ENCODE results near the gene TGOLN2. TPM values are rescaled to one million over a fixed set of nuclear protein-coding genes. Genes with fewer than 3 reads are reported as not detected.

Gene TGOLN2
- total RNA-seq, 1 experiment from 2014 or later: 86.1 TPM

DNA sequence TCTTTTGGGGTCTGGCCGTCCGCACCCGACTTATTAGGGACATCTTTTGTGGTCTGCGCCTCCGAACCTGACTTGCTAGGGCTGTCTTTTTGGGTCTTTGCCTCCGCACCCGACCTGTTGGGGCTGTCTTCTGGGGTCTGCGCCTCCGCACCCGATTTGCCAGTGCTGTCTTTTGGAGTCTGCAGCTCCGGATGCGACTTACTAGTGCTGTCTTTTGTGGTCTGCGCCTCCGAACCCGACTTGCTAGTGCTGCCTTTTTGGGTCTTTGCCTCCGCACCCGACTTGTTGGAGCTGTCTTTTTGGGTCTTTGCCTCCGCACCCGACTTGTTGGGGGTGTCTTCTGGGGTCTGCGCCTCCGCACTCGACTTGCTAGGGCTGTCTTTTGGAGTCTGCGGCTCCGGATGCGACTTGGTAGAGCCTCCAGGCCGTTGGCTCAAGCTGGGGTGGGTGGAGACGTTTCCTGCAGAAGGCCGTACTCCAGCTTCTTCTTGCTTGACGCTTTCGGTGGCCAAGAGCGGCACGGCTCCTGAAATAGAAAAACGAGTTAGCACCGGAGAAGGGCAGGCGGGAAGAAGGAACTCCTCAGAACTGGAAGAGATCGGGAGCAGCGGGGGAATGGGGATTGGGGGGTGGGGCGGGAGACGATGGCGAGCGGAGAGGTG lies 498 bp downstream of the TGOLN2 start:
- Histone ChIP-seq H3K9me2 (ENCODE audit: insufficient read depth) (no peaks in the 10 kb centered on the region), H3K27me3 (ENCODE audit: insufficient read depth, low read depth) (no peaks in the 10 kb centered on the region), H3K27ac (no peak overlapping the region), H3K4me1 (replicated peaks; ENCODE audit: insufficient read depth) (peaks cover 30% of the 10 kb centered on the region), H3K4me3 (peak overlapping the region; percentile 93), H3K9me3 (ENCODE audit: insufficient read depth, low read depth) (no peaks in the 10 kb centered on the region), H3K79me2 (ENCODE audit: low read depth) (peaks cover 59% of the 10 kb centered on the region), H2AFZ (peak overlapping the region; percentile 80), H3F3A (ENCODE audit: insufficient read depth, low read depth) (peaks cover 8% of the 10 kb centered on the region; the same call in 1 of the 2 replicates), H4K20me1 (ENCODE audit: insufficient read depth) (peaks cover 30% of the 10 kb centered on the region), H3K36me3 (ENCODE audit: low read depth) (peaks cover 33% of the 10 kb centered on the region), H3K4me2 (peak overlapping the region; percentile 96)
- ChIA-PET CTCF (interaction anchor here (0.6 to 1.5 kb wide), 3 partner anchors 28 to 309 kb away, joined by 3 to 4 read pairs (median 3); partner anchors contain the start of gene ELMOD3), POLR2A (ENCODE audit: unreplicated experiment) (interaction anchor here (0.5 to 0.9 kb wide), 10 partner anchors 9 to 1294 kb away, joined by 3 to 43 read pairs (median 6); partner anchors contain the start of genes MAT2A and RETSAT)
- TF ChIP-seq EZH2 (IDR thresholded peaks at IDR 0.05; ENCODE audit: low read depth): no peak
- TF ChIP-seq, protein P1, sequence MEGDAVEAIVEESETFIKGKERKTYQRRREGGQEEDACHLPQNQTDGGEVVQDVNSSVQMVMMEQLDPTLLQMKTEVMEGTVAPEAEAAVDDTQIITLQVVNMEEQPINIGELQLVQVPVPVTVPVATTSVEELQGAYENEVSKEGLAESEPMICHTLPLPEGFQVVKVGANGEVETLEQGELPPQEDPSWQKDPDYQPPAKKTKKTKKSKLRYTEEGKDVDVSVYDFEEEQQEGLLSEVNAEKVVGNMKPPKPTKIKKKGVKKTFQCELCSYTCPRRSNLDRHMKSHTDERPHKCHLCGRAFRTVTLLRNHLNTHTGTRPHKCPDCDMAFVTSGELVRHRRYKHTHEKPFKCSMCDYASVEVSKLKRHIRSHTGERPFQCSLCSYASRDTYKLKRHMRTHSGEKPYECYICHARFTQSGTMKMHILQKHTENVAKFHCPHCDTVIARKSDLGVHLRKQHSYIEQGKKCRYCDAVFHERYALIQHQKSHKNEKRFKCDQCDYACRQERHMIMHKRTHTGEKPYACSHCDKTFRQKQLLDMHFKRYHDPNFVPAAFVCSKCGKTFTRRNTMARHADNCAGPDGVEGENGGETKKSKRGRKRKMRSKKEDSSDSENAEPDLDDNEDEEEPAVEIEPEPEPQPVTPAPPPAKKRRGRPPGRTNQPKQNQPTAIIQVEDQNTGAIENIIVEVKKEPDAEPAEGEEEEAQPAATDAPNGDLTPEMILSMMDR (conservative IDR thresholded peaks at IDR 0.05): no peak
- peak in 1 of 2 experiments; percentile 24 for DNase-seq
- BruUV-seq (replicated peaks): no TSS peak
- intact Hi-C loops (cut with micrococcal nuclease; ENCODE audit: unreplicated experiment): loop anchor here (5.0 kb wide), 2 partner anchors 85 to 225 kb away; partner anchors contain the start of gene CAPG

DNA sequence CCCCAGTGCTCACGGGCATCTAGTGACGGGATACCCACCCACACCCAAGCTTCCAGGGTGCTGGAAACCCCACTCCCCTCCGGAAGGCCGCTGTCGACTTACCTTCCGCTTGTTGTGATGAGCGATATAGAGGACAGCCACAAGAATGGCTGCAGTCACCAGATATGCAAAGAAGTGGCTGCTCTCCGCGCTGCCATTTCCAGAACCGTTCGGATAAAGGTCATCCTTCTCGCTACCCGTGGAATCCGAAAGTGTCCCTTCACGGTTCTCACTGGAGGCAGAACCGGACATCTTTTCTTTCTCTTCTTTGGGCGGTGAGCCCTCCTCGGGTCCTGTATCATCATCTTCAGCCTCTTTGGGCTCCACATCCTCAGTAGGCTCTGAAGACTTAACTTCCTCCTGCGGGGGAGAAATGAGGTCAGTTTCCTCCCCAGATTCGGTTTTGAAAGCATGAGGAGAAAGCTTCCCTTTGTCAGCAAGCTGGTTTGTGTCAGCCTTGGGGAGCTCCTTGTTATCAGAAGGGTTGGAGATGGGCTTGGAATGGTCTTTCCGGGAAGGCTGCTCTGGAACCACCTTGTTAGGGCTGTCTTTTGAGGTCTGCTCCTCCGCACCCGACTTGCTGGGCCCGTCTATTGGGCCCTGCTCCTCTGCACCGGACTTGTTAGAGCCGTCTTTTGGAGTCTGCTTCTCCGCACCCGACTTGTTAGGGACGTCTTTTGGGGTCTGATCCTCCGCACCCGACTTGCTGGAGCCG lies 1.2 kb downstream of the TGOLN2 start:
- POLR2A ChIA-PET (ENCODE audit: unreplicated experiment): interaction anchor here (0.6 to 0.9 kb wide), 4 partner anchors 11 to 692 kb away, joined by 4 to 43 read pairs (median 6); no protein-coding TSS in a partner anchor
- TSS peak; percentile 33 for BruUV-seq (replicated peaks)
- Histone ChIP-seq H2AFZ (no peak overlapping the region), H3K4me2 (peak overlapping the region; percentile 96), H3K4me1 (replicated peaks; ENCODE audit: insufficient read depth) (peaks cover 30% of the 10 kb centered on the region), H3K36me3 (ENCODE audit: low read depth) (peaks cover 40% of the 10 kb centered on the region), H3F3A (ENCODE audit: insufficient read depth, low read depth) (peaks cover 14% of the 10 kb centered on the region; the same call in 1 of the 2 replicates), H3K27me3 (ENCODE audit: insufficient read depth, low read depth) (no peaks in the 10 kb centered on the region), H3K79me2 (ENCODE audit: low read depth) (peaks cover 59% of the 10 kb centered on the region), H3K27ac (no peak overlapping the region), H3K9me2 (ENCODE audit: insufficient read depth) (no peaks in the 10 kb centered on the region), H3K9me3 (ENCODE audit: insufficient read depth, low read depth) (no peaks in the 10 kb centered on the region), H4K20me1 (ENCODE audit: insufficient read depth) (peaks cover 35% of the 10 kb centered on the region), H3K4me3 (peak overlapping the region; percentile 93)
- TF ChIP-seq, protein P1 (conservative IDR thresholded peaks at IDR 0.05): no peak
- TF ChIP-seq EZH2 (IDR thresholded peaks at IDR 0.05; ENCODE audit: low read depth): no peak
- CTCF ChIA-PET: interaction anchor here (0.7 kb wide), 1 partner anchor 244 kb away, joined by 4 read pairs; no protein-coding TSS in a partner anchor
- no peak for DNase-seq
- intact Hi-C loops (cut with micrococcal nuclease; ENCODE audit: unreplicated experiment): loop anchor here (5.0 kb wide), 2 partner anchors 86 to 226 kb away; partner anchors contain the start of gene CAPG

- Histone ChIP-seq H3K9me2 (ENCODE audit: insufficient read depth) (0 out of 2 replicates have a peak, but pooled peaks cover 3% of the 10 kb centered on the region), H3K4me1 (replicated peaks; ENCODE audit: insufficient read depth) (peaks cover 30% of the 10 kb centered on the region), H4K20me1 (ENCODE audit: insufficient read depth) (peaks cover 46% of the 10 kb centered on the region), H3K27ac (0 out of 2 replicates have a peak overlapping the region, but pooled peaks have one; percentile 6), H3K4me2 (peak overlapping the region; percentile 96), H3F3A (ENCODE audit: insufficient read depth, low read depth) (peaks cover 19% of the 10 kb centered on the region; the same call in 1 of the 2 replicates), H3K36me3 (ENCODE audit: low read depth) (peaks cover 49% of the 10 kb centered on the region), H3K4me3 (peak overlapping the region; percentile 93), H2AFZ (no peak overlapping the region), H3K79me2 (ENCODE audit: low read depth) (peaks cover 64% of the 10 kb centered on the region), H3K9me3 (ENCODE audit: insufficient read depth, low read depth) (no peaks in the 10 kb centered on the region), H3K27me3 (ENCODE audit: insufficient read depth, low read depth) (no peaks in the 10 kb centered on the region)
- intact Hi-C loops (cut with micrococcal nuclease; ENCODE audit: unreplicated experiment): loop anchor here (5.0 kb wide), 2 partner anchors 87 to 227 kb away; partner anchors contain the start of gene CAPG
- POLR2A ChIA-PET (ENCODE audit: unreplicated experiment): interaction anchor here (0.6 kb wide), 1 partner anchor 25 kb away, joined by 3 read pairs; no protein-coding TSS in a partner anchor
- CTCF ChIA-PET: no interaction called here
- no peak for DNase-seq
- no TSS peak for BruUV-seq (replicated peaks)
- TF ChIP-seq EZH2 (IDR thresholded peaks at IDR 0.05; ENCODE audit: low read depth): no peak
- TF ChIP-seq, protein P1 (conservative IDR thresholded peaks at IDR 0.05): no peak
Observed at GRCh38 chr2:85325466-85325811, 2.4 kb downstream of the TGOLN2 start.
